Keratinocyte (primary cell): Measurements from ENCODE around the gene FRMD7.

Experiments used
- CTCF ChIP-seq, 3 experiments: IDR thresholded peaks in 1 of 3; conservative IDR thresholded peaks in 1 of 3; optimal IDR thresholded peaks in 1 of 3; 2 replicates in 2 of 3; 3 replicates in 1 of 3; pipeline versions ENCODE3 to v1.5.1; 2011; ENCODE audit warnings: low read length in 3 of 3, mild to moderate bottlenecking in 3 of 3, moderate library complexity in 2 of 3, control low read depth in 1 of 3, inconsistent platforms in 1 of 3; ENCODE audit not compliant: insufficient read depth in 2 of 3; ENCODE audit errors: extremely low read depth in 1 of 3
- EZH2 ChIP-seq: IDR thresholded peaks from one replicate; pipeline ENCODE4 v1.6.1; 2012; ENCODE audit warnings: inconsistent platforms, mild to moderate bottlenecking, low read length, moderate library complexity

- TF ChIP-seq CTCF (optimal IDR thresholded peaks at IDR 0.05 in 1 of 3, IDR thresholded peaks at IDR 0.05 in 1 of 3, conservative IDR thresholded peaks at IDR 0.05 in 1 of 3; ENCODE audit: extremely low read depth in 1 of 3, insufficient read depth in 2 of 3, low read length in 3 of 3), result no peak
- TF ChIP-seq EZH2, result no peak
Observed at GRCh38 chrX:132063862-132064261, 64.0 kb downstream of the FRMD7 start.
